Measurements from ENCODE around the gene HOXA13.

HOXA13 gene

GRCh38 chr7:27219821-27220220, 19.9 kb upstream of the HOXA13 start:
- no peaks in the 10 kb centered on the region for H3K36me3 Mint-ChIP-seq
- no peak for DNase-seq
- no peaks in the 10 kb centered on the region for H3K4me1 Mint-ChIP-seq
- CTCF ChIA-PET = no interaction called here
- H3K27me3 Mint-ChIP-seq = peaks cover 93% of the 10 kb centered on the region
- no peak overlapping the region for H3K4me3 Mint-ChIP-seq
- H3K27ac Mint-ChIP-seq = no peak overlapping the region
- no peaks in the 10 kb centered on the region for H3K9me3 Mint-ChIP-seq

GRCh38 chr7:27217951-27218350, 18.1 kb upstream of the HOXA13 start:
- peaks cover 95% of the 10 kb centered on the region for H3K27me3 Mint-ChIP-seq
- no peak overlapping the region for H3K4me3 Mint-ChIP-seq
- DNase-seq = no peak
- H3K4me1 Mint-ChIP-seq = no peaks in the 10 kb centered on the region
- CTCF ChIA-PET = interaction anchor here (0.6 kb wide), 1 partner anchor 537 kb away, joined by 4 read pairs; no protein-coding TSS in a partner anchor
- no peaks in the 10 kb centered on the region for H3K9me3 Mint-ChIP-seq
- no peaks in the 10 kb centered on the region for H3K36me3 Mint-ChIP-seq
- no peak overlapping the region for H3K27ac Mint-ChIP-seq

- Mint-ChIP-seq H3K9me3 (no peaks in the 10 kb centered on the region), H3K4me1 (peaks cover 7% of the 10 kb centered on the region), H3K27ac (no peak overlapping the region), H3K4me3 (no peak overlapping the region), H3K36me3 (no peaks in the 10 kb centered on the region), H3K27me3 (peaks cover 96% of the 10 kb centered on the region)
- no peak for DNase-seq
- CTCF ChIA-PET = interaction anchor here (0.6 kb wide), 1 partner anchor 816 kb away, joined by 3 read pairs; no protein-coding TSS in a partner anchor
Observed at GRCh38 chr7:27215356-27215755, 15.5 kb upstream of the HOXA13 start.

- CTCF ChIA-PET = no interaction called here
- peaks cover 7% of the 10 kb centered on the region for H3K4me1 Mint-ChIP-seq
- H3K9me3 Mint-ChIP-seq = no peaks in the 10 kb centered on the region
- peak overlapping the region; percentile 65 for H3K27ac Mint-ChIP-seq
- H3K4me3 Mint-ChIP-seq = no peak overlapping the region
- H3K36me3 Mint-ChIP-seq = no peaks in the 10 kb centered on the region
- no peak for DNase-seq
- H3K27me3 Mint-ChIP-seq = peaks cover 96% of the 10 kb centered on the region
Observed at GRCh38 chr7:27214239-27214950, 14.5 kb upstream of the HOXA13 start.

GRCh38 chr7:27213433-27214238, 13.7 kb upstream of the HOXA13 start:
- CTCF ChIA-PET = no interaction called here
- Mint-ChIP-seq H3K27me3 (peaks cover 96% of the 10 kb centered on the region), H3K4me1 (peaks cover 7% of the 10 kb centered on the region), H3K36me3 (no peaks in the 10 kb centered on the region), H3K4me3 (no peak overlapping the region), H3K27ac (no peak overlapping the region), H3K9me3 (no peaks in the 10 kb centered on the region)
- DNase-seq = no peak

GRCh38 chr7:27212497-27213432, 12.9 kb upstream of the HOXA13 start:
- Mint-ChIP-seq H3K4me1 (peaks cover 7% of the 10 kb centered on the region), H3K4me3 (no peak overlapping the region), H3K36me3 (no peaks in the 10 kb centered on the region), H3K27ac (no peak overlapping the region), H3K9me3 (no peaks in the 10 kb centered on the region), H3K27me3 (peaks cover 97% of the 10 kb centered on the region)
- no peak for DNase-seq
- CTCF ChIA-PET = no interaction called here

- H3K4me3 Mint-ChIP-seq = no peak overlapping the region
- DNase-seq = no peak
- no peak overlapping the region for H3K27ac Mint-ChIP-seq
- no peaks in the 10 kb centered on the region for H3K36me3 Mint-ChIP-seq
- peaks cover 99% of the 10 kb centered on the region for H3K27me3 Mint-ChIP-seq
- no peaks in the 10 kb centered on the region for H3K9me3 Mint-ChIP-seq
- peaks cover 7% of the 10 kb centered on the region for H3K4me1 Mint-ChIP-seq
- CTCF ChIA-PET = interaction anchor here (1.2 to 5.0 kb wide), 6 partner anchors 11 to 708 kb away, joined by 3 to 33 read pairs (median 7); no protein-coding TSS in a partner anchor
Observed at GRCh38 chr7:27211764-27212204, 11.9 kb upstream of the HOXA13 start.

GRCh38 chr7:27211084-27211446, 11.2 kb upstream of the HOXA13 start:
- H3K4me3 Mint-ChIP-seq = no peak overlapping the region
- DNase-seq = no peak
- no peak overlapping the region for H3K27ac Mint-ChIP-seq
- H3K36me3 Mint-ChIP-seq = no peaks in the 10 kb centered on the region
- peaks cover 99% of the 10 kb centered on the region for H3K27me3 Mint-ChIP-seq
- CTCF ChIA-PET = interaction anchor here (0.6 to 5.0 kb wide), 13 partner anchors 8 to 809 kb away, joined by 3 to 33 read pairs (median 5); no protein-coding TSS in a partner anchor
- peaks cover 7% of the 10 kb centered on the region for H3K4me1 Mint-ChIP-seq
- no peaks in the 10 kb centered on the region for H3K9me3 Mint-ChIP-seq

- Mint-ChIP-seq H3K27me3 (peaks cover 99% of the 10 kb centered on the region), H3K36me3 (no peaks in the 10 kb centered on the region), H3K4me3 (peak overlapping the region; percentile 2), H3K27ac (peak overlapping the region; percentile 40), H3K9me3 (no peaks in the 10 kb centered on the region), H3K4me1 (peaks cover 8% of the 10 kb centered on the region)
- CTCF ChIA-PET = interaction anchor here (0.6 to 5.0 kb wide), 17 partner anchors 8 to 810 kb away, joined by 3 to 33 read pairs (median 5); partner anchors contain the start of gene EVX1
- DNase-seq = peak; percentile 57
Observed at GRCh38 chr7:27210441-27211083, 10.7 kb upstream of the HOXA13 start.

GRCh38 chr7:27209933-27210440, 10.1 kb upstream of the HOXA13 start:
- H3K4me1 Mint-ChIP-seq = peaks cover 12% of the 10 kb centered on the region
- no peaks in the 10 kb centered on the region for H3K9me3 Mint-ChIP-seq
- no peaks in the 10 kb centered on the region for H3K36me3 Mint-ChIP-seq
- H3K27me3 Mint-ChIP-seq = peaks cover 99% of the 10 kb centered on the region
- CTCF ChIA-PET = interaction anchor here (0.6 to 5.0 kb wide), 15 partner anchors 9 to 883 kb away, joined by 3 to 33 read pairs (median 5); partner anchors contain the start of genes EVX1 and HIBADH
- DNase-seq = no peak
- peak overlapping the region; percentile 40 for H3K27ac Mint-ChIP-seq
- no peak overlapping the region for H3K4me3 Mint-ChIP-seq

- no peak for DNase-seq
- H3K27me3 Mint-ChIP-seq = peaks cover 99% of the 10 kb centered on the region
- H3K9me3 Mint-ChIP-seq = no peaks in the 10 kb centered on the region
- H3K4me3 Mint-ChIP-seq = no peak overlapping the region
- no peaks in the 10 kb centered on the region for H3K36me3 Mint-ChIP-seq
- CTCF ChIA-PET = interaction anchor here (0.6 to 5.0 kb wide), 10 partner anchors 13 to 884 kb away, joined by 3 to 33 read pairs (median 6); partner anchors contain the start of gene HIBADH
- H3K27ac Mint-ChIP-seq = no peak overlapping the region
- H3K4me1 Mint-ChIP-seq = peaks cover 12% of the 10 kb centered on the region
Observed at GRCh38 chr7:27208998-27209397, 9.1 kb upstream of the HOXA13 start.

GRCh38 chr7:27207348-27207985, 7.6 kb upstream of the HOXA13 start:
- Mint-ChIP-seq H3K27ac (no peak overlapping the region), H3K4me1 (peaks cover 12% of the 10 kb centered on the region), H3K4me3 (no peak overlapping the region), H3K9me3 (no peaks in the 10 kb centered on the region), H3K27me3 (peaks cover 99% of the 10 kb centered on the region), H3K36me3 (no peaks in the 10 kb centered on the region)
- CTCF ChIA-PET = interaction anchor here (0.7 to 5.0 kb wide), 5 partner anchors 11 to 889 kb away, joined by 3 to 33 read pairs (median 4); no protein-coding TSS in a partner anchor
- DNase-seq = no peak
